ENCODE results near the gene LRRC52.
"Not testable (repeated sequence)": the region's sequence is repeated elsewhere in the genome, so short reads cannot be mapped to it uniquely, and the experiment has no call there.

The LRRC52 gene

DNA sequence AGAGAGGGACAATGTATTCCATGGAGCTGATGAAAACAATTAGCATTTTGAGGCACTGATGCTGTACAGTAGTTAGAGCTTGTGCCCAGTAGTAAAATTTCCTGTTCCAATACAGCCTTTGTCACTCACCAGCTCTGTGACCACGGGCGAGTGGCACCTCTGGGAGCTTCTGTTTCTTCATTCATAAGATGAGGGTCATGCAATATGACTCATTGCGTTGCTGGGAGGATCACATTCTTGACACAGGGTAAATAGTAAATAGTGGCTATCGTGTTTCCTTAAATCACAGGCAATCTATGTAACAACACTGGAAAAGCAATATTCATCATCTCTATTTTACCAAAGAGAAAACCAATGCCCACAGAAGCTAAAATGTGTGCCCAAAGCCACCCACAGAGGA is 4.5 kb upstream of the LRRC52 start:
- DNase-seq = no peak

GRCh38 chr1:165539908-165540307 is 3.9 kb upstream of the LRRC52 start:
- DNase-seq = no peak

GRCh38 chr1:165542015-165542631 is 1.7 kb upstream of the LRRC52 start:
- DNase-seq = no peak

DNA sequence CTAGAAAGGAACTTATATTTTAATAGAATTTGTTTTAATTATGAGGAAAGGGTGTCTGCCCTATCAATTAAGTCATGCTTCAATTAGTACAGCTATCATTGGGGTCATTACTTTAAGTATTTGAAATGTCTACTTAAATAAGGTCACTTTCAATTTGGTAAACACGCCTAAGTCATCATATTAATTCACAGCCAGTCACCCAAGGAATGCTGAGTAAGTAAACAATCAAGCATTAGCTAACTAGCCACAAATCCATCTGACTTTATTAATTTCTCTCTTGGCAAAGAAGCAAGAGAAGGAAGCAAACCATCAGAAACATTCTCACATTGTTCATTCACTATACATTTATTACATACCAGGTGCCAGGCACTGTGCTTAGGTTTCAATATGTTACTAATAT is 1.2 kb upstream of the LRRC52 start:
- no peak for DNase-seq

DNA sequence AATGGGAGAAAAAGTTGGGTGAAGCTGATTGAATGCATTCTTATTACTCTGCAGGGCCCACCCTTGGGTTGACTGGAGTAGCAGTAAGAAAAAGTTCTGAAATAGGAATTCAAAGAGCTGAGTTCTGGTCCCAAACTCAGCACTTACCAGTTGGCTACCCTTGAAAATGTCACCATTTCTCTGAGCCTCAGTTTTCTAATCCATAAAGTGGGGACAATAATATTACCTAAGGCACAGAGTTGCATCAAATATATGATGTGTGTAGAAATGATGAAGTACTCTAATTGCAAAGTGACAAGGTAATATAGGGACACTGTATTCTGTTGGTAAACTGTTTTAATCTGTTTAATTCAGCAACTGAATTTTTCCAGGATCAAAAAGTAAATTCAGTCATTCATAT is 1.2 kb downstream of the LRRC52 start:
- DNase-seq = no peak

DNA sequence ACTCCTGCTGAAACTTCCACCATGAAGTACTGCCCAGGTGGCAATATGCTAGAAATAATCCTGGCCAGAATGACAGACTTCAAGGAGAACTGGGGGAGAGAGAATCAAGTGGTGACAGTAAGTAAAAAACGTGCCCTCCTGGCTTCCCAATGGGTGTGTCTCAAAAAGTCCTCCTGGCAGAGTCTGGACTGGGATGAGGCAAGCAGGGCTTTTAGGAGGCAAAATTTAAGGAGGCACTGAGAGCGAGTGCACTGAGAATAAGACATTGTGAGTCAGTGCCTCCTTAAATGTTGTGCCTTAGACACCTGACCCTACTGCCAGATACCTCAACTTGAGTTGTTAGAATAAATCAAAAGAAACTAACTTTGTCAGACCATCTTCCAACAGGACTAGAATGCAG is 2.2 kb downstream of the LRRC52 start:
- DNase-seq = no peak

DNA sequence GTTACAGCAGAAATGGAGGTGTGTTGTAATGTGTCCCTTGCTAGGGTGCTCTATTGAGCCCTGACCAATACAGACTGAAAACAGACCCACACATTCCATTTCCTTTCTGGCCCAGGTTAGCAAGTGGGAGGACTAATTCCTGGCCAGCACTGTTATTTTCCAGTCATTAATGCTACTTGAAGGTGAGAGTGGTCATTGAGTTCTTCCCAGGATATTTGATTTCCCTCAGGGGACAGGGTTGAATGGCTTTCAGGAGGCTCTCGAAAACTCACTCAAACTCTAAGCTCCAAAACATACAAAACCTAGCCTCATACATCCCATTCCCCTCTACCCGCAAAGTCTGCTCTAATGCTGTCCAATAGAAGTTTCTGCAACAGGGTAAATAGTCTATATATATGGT is 6.2 kb downstream of the LRRC52 start:
- no peak for DNase-seq

DNA sequence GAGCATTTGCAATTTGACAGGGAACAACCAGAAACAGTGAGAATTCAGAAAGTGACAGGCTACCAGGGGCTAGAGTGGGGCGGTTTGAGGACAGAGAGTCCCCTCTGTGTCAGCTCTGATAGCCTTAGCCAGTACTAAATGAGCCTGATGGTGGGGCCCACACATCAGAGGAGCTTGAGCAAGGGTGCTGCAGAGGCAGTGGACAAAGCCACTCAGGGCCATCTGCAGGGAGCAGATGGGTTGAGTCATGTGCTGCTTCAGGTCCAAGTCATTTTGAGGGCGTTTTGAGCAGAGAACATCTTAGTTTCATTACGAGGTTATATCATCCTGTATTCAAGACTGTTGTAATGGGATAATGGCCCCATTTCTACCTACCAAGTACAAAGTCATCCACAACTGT is 7.7 kb downstream of the LRRC52 start:
- DNase-seq = no peak

DNA sequence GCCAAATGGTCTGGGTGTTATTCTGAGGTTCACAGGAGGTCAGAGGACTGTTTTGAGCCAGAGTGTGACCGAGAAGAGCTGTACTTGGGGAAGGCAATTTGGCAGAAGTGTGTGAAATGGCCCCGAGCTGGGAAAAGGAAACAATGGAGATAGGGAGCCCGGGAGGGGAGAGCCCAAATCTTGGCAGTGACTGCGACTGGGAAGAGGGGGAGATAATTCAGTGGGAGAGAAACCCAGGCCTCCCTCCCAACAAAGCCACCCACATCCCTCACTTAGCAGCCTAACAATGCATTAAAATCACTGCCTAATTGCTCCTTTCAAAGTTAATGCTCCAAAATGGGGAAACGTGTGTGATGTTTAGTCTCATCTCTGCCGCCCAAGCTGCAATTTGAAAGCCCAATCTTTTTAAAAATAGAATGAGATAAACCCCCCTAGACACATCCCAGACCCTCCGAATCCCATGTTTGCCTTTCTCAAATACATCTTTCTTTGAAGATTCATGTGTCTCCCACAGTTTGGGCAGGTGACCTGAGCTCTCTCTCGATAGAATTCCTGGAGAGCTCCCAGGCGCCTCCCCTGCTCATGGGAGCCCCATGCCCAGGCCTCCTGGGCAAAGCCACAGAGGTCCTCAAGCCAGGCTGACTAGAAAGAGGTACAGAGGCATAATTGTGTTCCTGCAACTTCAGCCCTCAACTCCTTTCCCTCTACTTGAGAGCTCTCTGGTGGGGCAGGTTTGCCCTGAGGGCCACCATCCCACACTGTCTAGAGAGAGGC is 17.3 kb downstream of the LRRC52 start:
- no peak for DNase-seq

DNA sequence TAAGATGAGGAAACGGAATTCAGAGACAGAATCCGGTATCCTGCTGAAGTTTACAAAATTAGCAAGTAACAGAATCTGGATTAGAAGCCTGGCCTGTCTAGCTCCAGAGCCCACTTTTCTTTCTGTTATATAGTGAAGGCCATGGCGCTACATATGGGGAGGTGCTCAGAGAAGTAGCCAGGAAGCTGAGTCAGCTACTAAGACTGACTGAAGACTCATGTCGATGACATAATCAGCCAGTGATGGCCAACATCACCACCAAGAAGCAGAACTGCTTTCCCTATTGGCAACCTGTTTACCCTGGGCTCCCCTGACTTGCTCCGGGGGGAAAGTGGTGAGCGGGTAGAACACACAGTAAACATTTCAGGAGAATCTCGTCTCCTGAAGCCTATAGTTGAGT is 18.8 kb downstream of the LRRC52 start:
- no peak for DNase-seq

GRCh38 chr1:165563551-165563950 is 19.8 kb downstream of the LRRC52 start:
- DNase-seq = no peak

DNA sequence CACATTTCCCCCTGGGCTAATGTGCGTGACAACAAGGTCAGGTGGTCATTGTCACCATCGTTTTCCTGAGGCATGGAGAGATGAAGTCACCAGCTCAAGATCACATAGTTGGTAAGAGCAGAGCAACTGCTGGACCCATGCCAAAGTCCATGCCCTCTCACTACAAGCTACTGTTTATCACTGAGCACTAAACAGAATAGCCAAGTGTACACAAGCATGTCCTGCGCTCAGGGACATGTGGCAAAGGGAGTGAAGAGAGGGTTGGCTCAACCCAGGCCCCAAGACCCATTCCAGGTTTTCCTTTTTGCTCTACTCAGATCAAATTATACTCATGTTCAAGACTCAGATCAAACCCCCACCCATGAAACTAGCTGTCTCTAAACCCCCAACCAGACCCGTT is 20.8 kb downstream of the LRRC52 start:
- no peak for DNase-seq

- DNase-seq = no peak
These were observed 22.1 kb downstream of the LRRC52 start for GRCh38 chr1:165565751-165566490.

DNA sequence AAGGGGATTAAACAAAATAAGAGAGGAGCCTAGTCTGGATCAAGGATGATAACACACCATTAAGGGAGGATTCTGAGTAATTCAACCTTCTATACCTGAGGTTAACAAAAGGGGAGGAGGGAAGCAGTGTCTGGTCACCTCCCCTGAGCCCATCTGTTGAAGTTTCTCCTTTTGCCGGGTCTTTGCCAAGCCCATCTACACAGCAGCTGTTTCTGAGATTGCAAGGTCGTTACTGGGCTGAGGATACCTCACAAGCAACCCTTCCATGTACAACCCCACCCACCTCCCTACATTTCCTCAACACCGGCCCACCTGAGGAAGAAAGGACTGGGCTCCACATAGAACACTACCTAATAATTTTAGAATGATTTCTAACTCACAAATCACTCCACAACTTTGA is 26.3 kb downstream of the LRRC52 start:
- DNase-seq = no peak

GRCh38 chr1:165573787-165574186 is 30.0 kb downstream of the LRRC52 start:
- no peak for DNase-seq

DNA sequence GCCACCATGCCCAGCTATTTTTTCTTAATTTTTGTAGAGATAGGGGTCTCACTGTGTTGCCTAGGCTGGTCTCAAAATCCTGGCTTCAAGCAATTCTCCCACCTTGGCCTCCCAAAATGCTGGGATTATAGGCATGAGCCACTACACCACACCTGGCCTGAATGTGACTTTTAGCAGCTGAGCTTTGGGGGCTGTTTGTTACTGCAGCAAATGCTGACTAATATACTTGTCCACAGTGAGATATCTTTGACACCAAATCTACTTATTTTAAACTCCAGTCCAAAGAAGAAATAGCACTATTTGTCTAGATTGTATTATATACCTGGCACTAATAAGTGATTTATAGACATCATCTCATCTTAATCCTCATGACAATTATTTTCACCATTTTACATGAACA is 30.5 kb downstream of the LRRC52 start:
- no peak for DNase-seq

DNA sequence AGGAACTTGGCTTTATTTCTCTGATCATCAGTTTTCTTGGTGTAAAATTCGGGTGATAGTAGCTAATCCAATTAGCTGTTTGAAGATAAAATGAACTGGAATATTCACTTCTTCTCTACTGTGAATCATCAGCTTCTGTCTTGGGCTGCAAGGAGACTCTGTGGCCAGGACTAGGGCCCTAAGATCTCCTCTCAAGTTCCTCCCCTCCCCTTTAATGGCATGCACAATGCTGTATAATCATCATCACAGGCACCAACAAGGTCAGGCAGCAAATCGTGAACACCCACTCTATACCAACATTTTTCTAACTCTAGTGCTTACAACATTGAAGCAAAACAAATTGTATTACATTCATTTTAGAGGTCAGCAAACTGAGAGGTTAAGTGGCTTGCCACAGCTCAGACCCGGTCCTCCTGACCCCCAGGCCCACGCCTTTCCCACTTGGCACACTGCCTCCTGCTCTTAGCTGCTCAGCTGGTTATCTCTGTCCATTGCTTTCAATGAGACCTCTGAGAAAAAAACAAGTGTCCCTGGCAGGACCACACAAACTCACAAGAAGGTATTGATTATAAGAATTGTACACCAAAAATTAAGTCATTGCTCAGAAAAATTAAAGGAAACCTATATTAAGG is 31.8 kb downstream of the LRRC52 start:
- DNase-seq = no peak

DNA sequence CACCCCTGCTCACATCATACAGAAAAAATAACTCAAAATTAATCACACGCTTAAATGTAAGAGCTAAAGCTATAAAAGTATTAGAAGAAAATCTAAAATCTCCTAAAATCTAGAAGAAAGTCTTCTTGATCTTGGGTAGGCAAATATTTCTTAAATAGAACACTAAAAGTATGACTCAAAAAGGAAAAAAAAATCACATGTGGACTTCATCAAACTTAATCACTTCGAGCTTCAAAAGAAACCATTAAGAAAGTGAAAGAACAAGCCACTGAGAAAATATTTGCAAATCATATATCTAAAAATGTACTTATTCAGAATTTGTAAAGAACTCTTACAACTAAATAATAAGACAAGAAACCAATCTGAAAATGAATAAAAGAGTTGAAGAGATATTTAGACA is 32.7 kb downstream of the LRRC52 start:
- no peak for DNase-seq

DNA sequence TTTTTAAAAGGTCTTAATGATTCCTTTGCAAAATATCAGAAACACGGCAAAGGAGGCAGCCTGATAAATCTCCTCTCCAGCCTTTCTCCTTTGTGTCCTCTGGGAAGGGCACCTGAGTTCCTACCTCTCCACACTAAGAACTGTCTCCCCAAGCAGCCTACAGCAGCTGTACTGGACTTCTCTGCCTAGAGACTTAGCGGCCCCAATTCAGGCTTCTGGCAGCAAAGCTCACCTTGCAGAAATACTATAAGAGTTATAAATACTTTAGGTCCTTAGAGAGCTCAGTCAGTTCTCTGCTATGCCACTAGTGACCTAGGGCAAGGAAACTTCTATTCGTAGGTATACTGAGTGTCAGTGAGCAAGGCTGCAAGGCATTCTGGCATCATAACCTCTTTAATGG is 33.9 kb downstream of the LRRC52 start:
- DNase-seq = no peak

DNA sequence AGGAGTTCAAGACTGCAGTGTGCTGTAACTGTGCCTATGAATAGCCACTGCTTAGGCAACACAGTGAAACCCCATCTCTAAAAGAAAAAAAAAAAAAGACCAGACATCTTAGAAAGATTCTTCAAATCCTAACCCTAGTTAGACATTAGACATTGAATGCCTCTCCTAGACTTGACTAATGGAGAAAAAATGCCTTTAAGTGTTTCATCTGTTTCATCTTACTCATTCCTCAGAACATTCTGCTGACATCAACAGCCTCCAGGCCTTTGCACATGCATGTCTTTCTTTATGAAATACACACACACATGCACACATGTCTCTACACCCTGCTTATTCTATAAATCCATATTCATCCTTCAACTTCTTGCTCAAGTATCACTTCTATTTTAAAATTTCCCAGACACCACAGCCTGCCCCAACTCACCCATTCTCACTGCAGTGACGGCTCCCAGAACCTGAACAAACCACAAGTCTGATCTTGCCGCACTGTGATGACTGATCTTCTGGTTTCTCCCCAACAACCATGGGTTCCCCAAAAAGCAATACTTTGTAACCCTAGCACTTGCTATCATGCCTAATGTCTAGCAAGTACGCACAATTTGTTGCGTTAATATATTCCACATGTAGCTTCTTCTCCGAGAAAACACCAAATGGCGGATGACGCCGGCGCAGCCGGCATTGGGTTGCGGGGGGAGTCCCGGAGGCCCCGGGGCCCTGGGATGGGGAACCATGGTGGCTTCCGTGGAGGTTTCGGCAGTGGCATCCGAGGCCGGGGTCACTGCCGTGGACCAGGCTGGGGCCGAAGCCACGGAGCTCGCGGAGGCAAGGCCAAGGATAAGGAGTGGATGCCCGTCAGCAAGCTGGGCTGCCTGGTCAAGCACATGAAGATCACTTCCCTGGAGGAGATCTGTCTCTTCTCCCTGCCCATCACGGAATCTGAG is 37.4 kb downstream of the LRRC52 start:
- DNase-seq = no peak

DNA sequence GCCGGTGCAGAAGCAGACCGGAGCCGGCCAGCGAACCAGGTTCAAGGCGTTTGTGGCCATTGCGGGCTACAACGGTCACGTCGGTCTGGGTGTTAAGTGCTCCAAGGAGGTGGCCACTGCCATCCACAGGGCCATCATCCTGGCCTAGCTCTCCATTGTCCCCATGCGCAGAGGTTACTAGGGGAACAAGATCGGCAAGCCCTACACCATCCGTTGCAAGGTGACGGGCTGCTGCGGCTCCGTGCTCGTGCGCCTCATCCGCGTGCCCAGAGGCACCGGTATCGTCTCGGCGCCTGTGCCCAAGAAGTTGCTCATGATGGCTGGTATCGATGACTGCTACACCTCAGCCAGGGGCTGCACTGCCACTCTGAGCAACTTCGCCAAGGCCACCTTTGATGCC is 38.1 kb downstream of the LRRC52 start:
- DNase-seq = no peak

DNA sequence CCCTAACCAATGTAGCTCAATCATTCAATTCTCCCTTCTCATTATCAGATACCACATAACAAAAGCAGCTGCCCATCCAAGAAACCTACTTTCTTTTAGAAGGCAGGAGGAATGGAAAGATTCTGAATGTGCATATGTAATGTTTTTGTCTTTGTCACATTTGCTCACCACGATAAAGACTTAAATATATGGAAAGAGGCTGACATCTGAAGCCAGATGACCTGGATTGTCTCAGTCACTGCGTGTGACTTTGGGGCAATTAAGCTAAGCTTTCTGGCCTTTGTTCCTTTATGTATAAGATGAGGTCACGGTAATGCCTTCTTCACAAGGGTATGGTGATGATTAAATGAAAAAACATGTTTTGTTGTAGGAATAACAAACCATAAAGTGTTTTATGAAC is 42.6 kb downstream of the LRRC52 start:
- no peak for DNase-seq

- DNase-seq = not testable (repeated sequence)
These were observed 47.6 kb downstream of the LRRC52 start for GRCh38 chr1:165591391-165591790.

Data from activated CD4-positive, alpha-beta T cell treated with anti-CD3 and anti-CD28 coated beads, Interleukin-2, amount 50 U/mL, for 1 hour (primary cell).